Heart right ventricle (tissue), 16 donors: ENCODE data around the gene ADCK2. TPM values are rescaled to one million over a fixed set of nuclear protein-coding genes. Genes with fewer than 3 reads are reported as not detected.

Experiments
- ATAC-seq, 8 donors: fragments of 200-7000 bp; cut with Tn5 transposase; one replicate each; pipeline ENCODE4 v1.9.1; 2020; ENCODE audit warnings: mild to moderate bottlenecking in 8 of 8, moderate library complexity in 8 of 8, moderate number of reproducible peaks in 1 of 8
- DNase-seq, 2 donors: peaks; one replicate each; pipeline ENCODE4 v3.0.0-alpha.2; 2020
- H3K27ac ChIP-seq, 10 donors: fragments of 200-600 bp; sonication (generic) in 2 of 10; one replicate each; pipeline versions ENCODE4 v1.5.0 to v1.8.0; 2020 to 2022; ENCODE audit warnings: mild to moderate bottlenecking in 3 of 10
- H3K27me3 ChIP-seq, 7 donors: fragments of 200-600 bp; one replicate each; pipeline ENCODE4 v1.8.0; 2021 to 2022; ENCODE audit warnings: mild to moderate bottlenecking in 2 of 7
- H3K36me3 ChIP-seq, 9 donors: fragments of 200-600 bp; sonication (generic) in 1 of 9; one replicate each; pipeline versions ENCODE4 v1.5.0 to v1.8.0; 2020 to 2022; ENCODE audit warnings: mild to moderate bottlenecking in 2 of 9
- H3K4me1 ChIP-seq, 9 donors: fragments of 200-600 bp; sonication (generic) in 1 of 9; one replicate each; pipeline versions ENCODE4 v1.5.0 to v1.8.0; 2020 to 2022; ENCODE audit warnings: mild to moderate bottlenecking in 4 of 9
- H3K4me3 ChIP-seq, 10 donors: fragments of 200-600 bp; sonication (generic) in 2 of 10; one replicate each; pipeline versions ENCODE4 v1.5.0 to v1.8.0; 2020 to 2022; ENCODE audit warnings: mild to moderate bottlenecking in 7 of 10, moderate library complexity in 2 of 10
- H3K9me3 ChIP-seq, 11 donors: fragments of 200-600 bp in 10 of 11; sonication (generic) in 2 of 11; one replicate each; pipeline versions ENCODE4 v1.5.0 to v1.8.0; 2013 to 2022; ENCODE audit warnings: mild to moderate bottlenecking in 2 of 11, control low read depth in 1 of 11, moderate library complexity in 1 of 11
- WGBS, 2 donors: extraction: QIAGEN DNeasy Blood & Tissue Kit; methylation state at CpG; one replicate each; pipeline ENCODE4 v1.1.7; 2013; ENCODE audit warnings: inconsistent platforms in 1 of 2; 5-methylcytosine and 5-hydroxymethylcytosine counted together
- intact Hi-C, 10 donors: fragments of 100-400 bp; cut with DNase I; formaldehyde crosslinking; loops; one replicate each; pipeline versions ENCODE4 v1.11.1 to v1.14.2; 2022
- polyA plus RNA-seq, 2 donors: library from polyadenylated mRNA; stranded (reverse); fragments of 200-250 nt; gene quantifications; one replicate each; pipeline ENCODE4 v1.2.3, GENCODE V29; 2013
- total RNA-seq, 10 donors: library from RNA; stranded (reverse); fragmentation: NEBNext Ultra II Directional in 3 of 10; extraction: Animal tissue kit (Norgen Biotek cat#: 25700) in 3 of 10; gene quantifications; one replicate each; pipeline versions ENCODE4 v1.2.1 to v1.2.4, GENCODE V29; 2021 to 2023
- TF ChIP-seq, protein P1 (sequence below), 9 donors: fragments of 200-600 bp; sonication (generic) in 2 of 9; IDR thresholded peaks; one replicate each; pipeline versions ENCODE4 v1.5.0 to v1.8.0; 2021 to 2022; ENCODE audit warnings: antibody characterized with exemption in 9 of 9, mild to moderate bottlenecking in 5 of 9, moderate library complexity in 1 of 9
- donor health status: Arrhythmogenic right ventricular cardiomyopathy.
- donor health status: ischemic (EF 13 %, LVEDD 7.1; RV severe dilation, severe dysfunction).
- donor health status: healthy with polysubstance abuse.
- donor health status: DM: no; HTN: yes; CAD: no.
- donor health status: DM: no; HTN: no; CAD: no.
- donor health status: ischemic (EF 25% LVEDD 6.9; RV normal size, moderate dysfunction).
- donor health status: ischemic (EF 25% LVEDD 5.7; RV mildly dilated, moderate dysfunction).
- donor health status: healthy.
- donor health status: DM: yes; HTN: yes; CAD: no.
- donor health status: Ischemic cardiomyopathy.
- donor health status: ischemic (EF 35%, LVEDD 5.7; RV mildly dilated, moderate dysfunction).
- donor health status: nonischemic (EF 11% LVEDD 7.7; RV severe dilation, severe dysfunction).
- donor health status: DM: yes; HTN: yes; CAD: no.
- donor health status: PGD.
- donor health status: ischemic (EF 29% LVEDD 5.4; RV normal size, mild dysfunction).
- donor health status: nonischemic (EF 23%, LVEDD 6.1; RV moderate dilation, normal function).

ADCK2 gene
- total and polyA plus RNA-seq, 12 donors = 5.6 to 11.4 (median 8.2) TPM

DNA sequence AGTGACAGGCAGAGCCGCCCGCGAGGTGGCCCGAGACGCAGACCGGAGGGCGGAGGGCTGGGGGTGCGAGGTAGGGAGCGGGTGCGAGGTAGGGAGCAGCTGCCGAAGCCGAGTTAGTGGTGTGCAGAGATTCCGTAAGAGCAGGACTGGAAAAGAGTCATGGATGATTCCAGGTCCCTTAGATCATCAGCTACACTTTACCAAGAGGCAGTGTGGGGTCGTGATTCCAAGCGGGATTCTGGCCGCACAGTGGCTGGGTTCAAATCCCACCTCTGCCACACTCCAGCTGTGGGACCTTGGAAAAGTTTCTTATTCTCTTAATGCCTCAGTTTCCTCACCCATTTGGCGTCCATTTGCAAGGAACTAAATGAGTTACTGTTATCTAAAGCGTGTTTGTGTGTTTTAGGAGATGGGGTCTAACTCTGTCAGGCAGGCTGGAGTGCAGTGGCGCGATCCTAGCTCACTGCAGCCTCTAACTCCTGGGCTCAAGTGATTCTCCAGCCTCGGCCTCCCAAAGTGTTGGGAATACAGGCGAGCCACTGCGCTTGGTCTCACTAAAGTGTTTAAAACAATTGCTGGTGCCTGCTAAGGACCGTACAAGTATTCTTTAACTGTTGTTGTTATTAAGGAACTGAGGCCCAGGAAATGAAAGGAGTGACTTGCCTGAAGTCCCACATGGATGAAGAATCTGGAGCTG lies 24.9 kb downstream of the ADCK2 start:
- H3K36me3 ChIP-seq = peaks cover 0 to 13% (median 0%) of the 10 kb centered on the region in 9 donors
- peaks cover 5 to 31% (median 27%) of the 10 kb centered on the region in 9 donors for H3K4me1 ChIP-seq
- no peak for ATAC-seq
- intact Hi-C loops = loop anchor here in 3 of 10 donors (5.0 to 10.0 kb wide), 3 partner anchors 225 to 317 kb away; partner anchors contain the start of genes BRAF (in 2 of the 3) and MRPS33 (in 1 of the 3)
- H3K27ac ChIP-seq = peak overlapping the region; percentile 81 to 99 (median 95)
- TF ChIP-seq, protein P1, sequence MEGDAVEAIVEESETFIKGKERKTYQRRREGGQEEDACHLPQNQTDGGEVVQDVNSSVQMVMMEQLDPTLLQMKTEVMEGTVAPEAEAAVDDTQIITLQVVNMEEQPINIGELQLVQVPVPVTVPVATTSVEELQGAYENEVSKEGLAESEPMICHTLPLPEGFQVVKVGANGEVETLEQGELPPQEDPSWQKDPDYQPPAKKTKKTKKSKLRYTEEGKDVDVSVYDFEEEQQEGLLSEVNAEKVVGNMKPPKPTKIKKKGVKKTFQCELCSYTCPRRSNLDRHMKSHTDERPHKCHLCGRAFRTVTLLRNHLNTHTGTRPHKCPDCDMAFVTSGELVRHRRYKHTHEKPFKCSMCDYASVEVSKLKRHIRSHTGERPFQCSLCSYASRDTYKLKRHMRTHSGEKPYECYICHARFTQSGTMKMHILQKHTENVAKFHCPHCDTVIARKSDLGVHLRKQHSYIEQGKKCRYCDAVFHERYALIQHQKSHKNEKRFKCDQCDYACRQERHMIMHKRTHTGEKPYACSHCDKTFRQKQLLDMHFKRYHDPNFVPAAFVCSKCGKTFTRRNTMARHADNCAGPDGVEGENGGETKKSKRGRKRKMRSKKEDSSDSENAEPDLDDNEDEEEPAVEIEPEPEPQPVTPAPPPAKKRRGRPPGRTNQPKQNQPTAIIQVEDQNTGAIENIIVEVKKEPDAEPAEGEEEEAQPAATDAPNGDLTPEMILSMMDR (IDR thresholded peaks at IDR 0.05) = no peak
- no peak for DNase-seq
- peak overlapping the region; percentile 48 to 96 (median 79) for H3K4me3 ChIP-seq
- no peaks in the 10 kb centered on the region for H3K27me3 ChIP-seq
- WGBS, 2 donors = 27 to 28% methylated on average over 23 to 24 of the region's 24 CpGs
- no peaks in the 10 kb centered on the region for H3K9me3 ChIP-seq

DNA sequence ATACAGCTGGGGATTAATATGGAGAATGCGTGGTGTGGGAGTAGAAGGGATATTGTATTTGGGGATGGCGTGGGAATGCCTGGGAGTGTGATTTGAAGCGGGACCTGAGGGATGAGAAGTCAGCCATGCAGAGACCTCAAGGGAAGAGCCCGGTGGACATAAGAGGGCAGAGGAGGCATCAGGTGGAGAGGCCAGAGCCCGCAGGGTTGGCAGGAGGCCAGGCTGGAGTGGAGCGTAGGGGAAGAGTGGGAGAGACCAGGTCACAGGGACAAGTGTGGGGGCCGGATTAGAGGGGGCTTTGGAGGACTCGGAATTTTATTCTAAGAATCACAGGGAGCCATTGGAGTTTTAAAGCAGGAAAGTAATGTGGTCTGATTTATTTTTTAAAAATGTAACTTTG lies 25.7 kb downstream of the ADCK2 start:
- TF ChIP-seq, protein P1 (IDR thresholded peaks at IDR 0.05) = no peak
- DNase-seq (peak in 1 of 2 donors; percentile 58), ATAC-seq (no peak)
- Histone ChIP-seq H3K27ac (no peak overlapping the region), H3K4me1 (peaks cover 5 to 31% (median 27%) of the 10 kb centered on the region in 9 donors), H3K27me3 (no peaks in the 10 kb centered on the region), H3K36me3 (peaks cover 0 to 17% (median 2%) of the 10 kb centered on the region in 9 donors), H3K9me3 (no peaks in the 10 kb centered on the region), H3K4me3 (peak overlapping the region in 2 of 10 donors; percentile 72 to 78)
- WGBS, 2 donors = 61 to 76% methylated on average over 8 of the region's 8 CpGs
- intact Hi-C loops = loop anchor here in 3 of 10 donors (5.0 to 10.0 kb wide), 3 partner anchors 224 to 316 kb away; partner anchors contain the start of genes BRAF (in 2 of the 3) and MRPS33 (in 1 of the 3)

GRCh38 chr7:140702774-140703173 lies 30.0 kb downstream of the ADCK2 start:
- 88 to 89% methylated on average over 10 of the region's 10 CpGs for WGBS, 2 donors
- TF ChIP-seq, protein P1 (IDR thresholded peaks at IDR 0.05) = no peak
- intact Hi-C loops = no loop called here
- no peaks in the 10 kb centered on the region for H3K9me3 ChIP-seq
- peaks cover 0 to 56% (median 28%) of the 10 kb centered on the region in 9 donors for H3K36me3 ChIP-seq
- no peak overlapping the region for H3K27ac ChIP-seq
- H3K27me3 ChIP-seq = no peaks in the 10 kb centered on the region
- H3K4me3 ChIP-seq = no peak overlapping the region
- DNase-seq (no peak), ATAC-seq (peak in 1 of 8 donors; percentile 18)
- H3K4me1 ChIP-seq = peaks cover 2 to 19% (median 14%) of the 10 kb centered on the region in 9 donors

DNA sequence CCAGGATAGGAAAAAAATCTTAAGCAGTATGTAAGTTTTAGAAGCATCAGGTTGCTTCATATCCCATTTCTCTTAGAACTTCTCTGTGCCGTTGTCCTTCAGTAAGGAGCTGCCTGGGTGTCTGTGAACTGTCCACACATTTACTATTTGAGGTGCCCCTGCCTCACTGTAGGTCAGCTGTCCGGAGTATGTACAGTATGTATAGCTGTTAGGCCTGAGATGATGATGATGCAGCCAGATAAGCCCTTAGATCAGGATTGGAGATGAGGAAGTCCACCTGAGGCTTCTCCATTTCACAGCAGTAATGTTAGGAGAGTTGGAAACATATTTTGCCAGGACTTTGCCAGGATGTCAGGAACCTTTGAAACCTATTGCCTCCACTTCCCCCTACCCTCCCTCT lies 31.5 kb downstream of the ADCK2 start:
- no peak overlapping the region for H3K27ac ChIP-seq
- no peak overlapping the region for H3K4me3 ChIP-seq
- ATAC-seq (no peak), DNase-seq (no peak)
- peaks cover 0 to 62% (median 28%) of the 10 kb centered on the region in 9 donors for H3K36me3 ChIP-seq
- 89 to 93% methylated on average over 2 of the region's 2 CpGs for WGBS, 2 donors
- peaks cover 0 to 5% (median 0%) of the 10 kb centered on the region in 9 donors for H3K4me1 ChIP-seq
- no peaks in the 10 kb centered on the region for H3K27me3 ChIP-seq
- no peaks in the 10 kb centered on the region for H3K9me3 ChIP-seq
- TF ChIP-seq, protein P1 (IDR thresholded peaks at IDR 0.05) = no peak
- intact Hi-C loops = no loop called here
